ENCODE results near the gene GOLT1B. TPM values are rescaled to one million over a fixed set of nuclear protein-coding genes. Genes with fewer than 3 reads are reported as not detected.

The GOLT1B gene
- total and polyA plus RNA-seq, 9 of the 15 experiments (the other 6 are each of a cell fraction or from before 2014, with no cell fraction given): 9.4 to 66.1 (median 26.7) TPM

GRCh38 chr12:21561158-21561557 lies 59.6 kb downstream of the GOLT1B start:
- intact Hi-C loops (cut with micrococcal nuclease) (no loop called here), in situ Hi-C loops (cut with MboI) (no loop called here)
- no peak overlapping the region for H2AFZ ChIP-seq (ENCODE audit: low read depth, low read length)
- no TSS peak for BruUV-seq (replicated peaks)
- H3K79me2 ChIP-seq (ENCODE audit: control insufficient read depth, insufficient read depth, low read length): no peaks in the 10 kb centered on the region
- no peak overlapping the region for H3K9ac ChIP-seq (ENCODE audit: insufficient read depth in 1 of 2, low read depth in 2 of 2, low read length in 2 of 2)
- H3K4me3 ChIP-seq: no peak overlapping the region
- H3K9me1 ChIP-seq (ENCODE audit: control insufficient read depth, insufficient read depth, low read length): no peaks in the 10 kb centered on the region
- ATAC-seq (no peak), DNase-seq (ENCODE audit: extremely low read depth in 1 of 4, low spot score in 3 of 4) (no peak), FAIRE-seq (no peak)
- ChIA-PET CTCF (ENCODE audit: low intra/inter-chr PET ratio) (no interaction called here), POLR2A (interaction anchor here (0.6 kb wide), 1 partner anchor 29 kb away, joined by 4 read pairs; no protein-coding TSS in a partner anchor)
- H3K36me3 ChIP-seq (ENCODE audit: control insufficient read depth, insufficient read depth, low read length): no peaks in the 10 kb centered on the region
- no peaks in the 10 kb centered on the region for H4K20me1 ChIP-seq (replicated peaks; ENCODE audit: control insufficient read depth, insufficient read depth, low read length)
- H3K27ac ChIP-seq (ENCODE audit: extremely low read depth, low read depth, low read length): no peak overlapping the region
- H3K4me2 ChIP-seq (ENCODE audit: insufficient read depth, low read length): no peak overlapping the region
- H3K4me1 ChIP-seq (replicated peaks in 1 of 2; ENCODE audit: control insufficient read depth in 2 of 2, insufficient read depth in 2 of 2, low read length in 2 of 2): no peaks in the 10 kb centered on the region
- TF ChIP-seq IRF2 (CRISPR knock-in tag; IDR thresholded peaks at IDR 0.05) (no peak), RBM22 (IDR thresholded peaks at IDR 0.05; ENCODE audit: low read depth, low read length, poor library complexity, severe bottlenecking) (no peak), ZNF41 (CRISPR knock-in tag; conservative IDR thresholded peaks at IDR 0.05) (no peak)
- WGBS (ENCODE audit: insufficient coverage, low coverage, missing lambda C conversion rate): 4% methylated on average over 2 of the region's 2 CpGs
- no peaks in the 10 kb centered on the region for H3K27me3 ChIP-seq (ENCODE audit: control insufficient read depth in 2 of 2, insufficient read depth in 2 of 2, low read length in 2 of 2)
- no peaks in the 10 kb centered on the region for H3K9me3 ChIP-seq (replicated peaks; ENCODE audit: control insufficient read depth, insufficient read depth, low read depth, low read length)

GRCh38 chr12:21562859-21563258 lies 61.3 kb downstream of the GOLT1B start:
- Histone ChIP-seq H3K4me2 (ENCODE audit: insufficient read depth, low read length) (no peak overlapping the region), H2AFZ (ENCODE audit: low read depth, low read length) (no peak overlapping the region)
- WGBS (ENCODE audit: insufficient coverage, low coverage, missing lambda C conversion rate): 0% methylated on average over 2 of the region's 2 CpGs
- TF ChIP-seq, protein P1, sequence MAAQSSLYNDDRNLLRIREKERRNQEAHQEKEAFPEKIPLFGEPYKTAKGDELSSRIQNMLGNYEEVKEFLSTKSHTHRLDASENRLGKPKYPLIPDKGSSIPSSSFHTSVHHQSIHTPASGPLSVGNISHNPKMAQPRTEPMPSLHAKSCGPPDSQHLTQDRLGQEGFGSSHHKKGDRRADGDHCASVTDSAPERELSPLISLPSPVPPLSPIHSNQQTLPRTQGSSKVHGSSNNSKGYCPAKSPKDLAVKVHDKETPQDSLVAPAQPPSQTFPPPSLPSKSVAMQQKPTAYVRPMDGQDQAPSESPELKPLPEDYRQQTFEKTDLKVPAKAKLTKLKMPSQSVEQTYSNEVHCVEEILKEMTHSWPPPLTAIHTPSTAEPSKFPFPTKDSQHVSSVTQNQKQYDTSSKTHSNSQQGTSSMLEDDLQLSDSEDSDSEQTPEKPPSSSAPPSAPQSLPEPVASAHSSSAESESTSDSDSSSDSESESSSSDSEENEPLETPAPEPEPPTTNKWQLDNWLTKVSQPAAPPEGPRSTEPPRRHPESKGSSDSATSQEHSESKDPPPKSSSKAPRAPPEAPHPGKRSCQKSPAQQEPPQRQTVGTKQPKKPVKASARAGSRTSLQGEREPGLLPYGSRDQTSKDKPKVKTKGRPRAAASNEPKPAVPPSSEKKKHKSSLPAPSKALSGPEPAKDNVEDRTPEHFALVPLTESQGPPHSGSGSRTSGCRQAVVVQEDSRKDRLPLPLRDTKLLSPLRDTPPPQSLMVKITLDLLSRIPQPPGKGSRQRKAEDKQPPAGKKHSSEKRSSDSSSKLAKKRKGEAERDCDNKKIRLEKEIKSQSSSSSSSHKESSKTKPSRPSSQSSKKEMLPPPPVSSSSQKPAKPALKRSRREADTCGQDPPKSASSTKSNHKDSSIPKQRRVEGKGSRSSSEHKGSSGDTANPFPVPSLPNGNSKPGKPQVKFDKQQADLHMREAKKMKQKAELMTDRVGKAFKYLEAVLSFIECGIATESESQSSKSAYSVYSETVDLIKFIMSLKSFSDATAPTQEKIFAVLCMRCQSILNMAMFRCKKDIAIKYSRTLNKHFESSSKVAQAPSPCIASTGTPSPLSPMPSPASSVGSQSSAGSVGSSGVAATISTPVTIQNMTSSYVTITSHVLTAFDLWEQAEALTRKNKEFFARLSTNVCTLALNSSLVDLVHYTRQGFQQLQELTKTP (IDR thresholded peaks at IDR 0.05; ENCODE audit: low read depth in 1 of 2, partially characterized antibody in 2 of 2): no peak
- TF ChIP-seq, protein P2, sequence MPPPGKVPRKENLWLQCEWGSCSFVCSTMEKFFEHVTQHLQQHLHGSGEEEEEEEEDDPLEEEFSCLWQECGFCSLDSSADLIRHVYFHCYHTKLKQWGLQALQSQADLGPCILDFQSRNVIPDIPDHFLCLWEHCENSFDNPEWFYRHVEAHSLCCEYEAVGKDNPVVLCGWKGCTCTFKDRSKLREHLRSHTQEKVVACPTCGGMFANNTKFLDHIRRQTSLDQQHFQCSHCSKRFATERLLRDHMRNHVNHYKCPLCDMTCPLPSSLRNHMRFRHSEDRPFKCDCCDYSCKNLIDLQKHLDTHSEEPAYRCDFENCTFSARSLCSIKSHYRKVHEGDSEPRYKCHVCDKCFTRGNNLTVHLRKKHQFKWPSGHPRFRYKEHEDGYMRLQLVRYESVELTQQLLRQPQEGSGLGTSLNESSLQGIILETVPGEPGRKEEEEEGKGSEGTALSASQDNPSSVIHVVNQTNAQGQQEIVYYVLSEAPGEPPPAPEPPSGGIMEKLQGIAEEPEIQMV (tag; conservative IDR thresholded peaks at IDR 0.05; ENCODE audit: low read depth): no peak
- TF ChIP-seq EWSR1 (IDR thresholded peaks at IDR 0.05; ENCODE audit: borderline replicate concordance, low read depth, partially characterized antibody) (no peak), SIX5 (IDR thresholded peaks at IDR 0.05; ENCODE audit: borderline replicate concordance in 1 of 2, insufficient read depth in 1 of 2, low read depth in 1 of 2, low read length in 2 of 2) (no peak), DIDO1 (tag; IDR thresholded peaks at IDR 0.05; ENCODE audit: low read depth) (no peak), KDM1A (IDR thresholded peaks at IDR 0.05) (no peak), PTRF (tag; IDR thresholded peaks at IDR 0.05) (no peak), ZNF589 (CRISPR knock-in tag; IDR thresholded peaks at IDR 0.05; ENCODE audit: low read depth) (no peak)

More at GRCh38 chr12:21562859-21563258, 61.3 kb downstream of the GOLT1B start:
- Histone ChIP-seq H4K20me1 (replicated peaks; ENCODE audit: control insufficient read depth, insufficient read depth, low read length) (no peaks in the 10 kb centered on the region), H3K79me2 (ENCODE audit: control insufficient read depth, insufficient read depth, low read length) (no peaks in the 10 kb centered on the region), H3K9ac (ENCODE audit: insufficient read depth in 1 of 2, low read depth in 2 of 2, low read length in 2 of 2) (no peak overlapping the region), H3K4me3 (no peak overlapping the region), H3K27me3 (ENCODE audit: control insufficient read depth in 2 of 2, insufficient read depth in 2 of 2, low read length in 2 of 2) (no peaks in the 10 kb centered on the region), H3K27ac (ENCODE audit: extremely low read depth, low read depth, low read length) (no peak overlapping the region), H3K9me1 (ENCODE audit: control insufficient read depth, insufficient read depth, low read length) (no peaks in the 10 kb centered on the region), H3K36me3 (ENCODE audit: control insufficient read depth, insufficient read depth, low read length) (no peaks in the 10 kb centered on the region), H3K4me1 (replicated peaks in 1 of 2; ENCODE audit: control insufficient read depth in 2 of 2, insufficient read depth in 2 of 2, low read length in 2 of 2) (no peaks in the 10 kb centered on the region), H3K9me3 (replicated peaks; ENCODE audit: control insufficient read depth, insufficient read depth, low read depth, low read length) (no peaks in the 10 kb centered on the region)
- ATAC-seq: no peak
- intact Hi-C loops (cut with micrococcal nuclease): no loop called here
- CTCF ChIA-PET (ENCODE audit: low intra/inter-chr PET ratio): no interaction called here
- in situ Hi-C loops (cut with MboI): no loop called here
- FAIRE-seq: no peak
- no TSS peak for BruUV-seq (replicated peaks)
- no peak for DNase-seq (ENCODE audit: extremely low read depth in 1 of 4, low spot score in 3 of 4)
- POLR2A ChIA-PET: no interaction called here

Data from K562 (cell line).